OCI-LY7 (cell line): ENCODE measurements around the gene CNGA1.

Experiments used
- CTCF ChIP-seq: fragments of 200-600 bp; sonication (generic); conservative IDR thresholded peaks from 2 replicates; pipeline ENCODE4 v1.5.1; 2014; ENCODE audit warnings: mild to moderate bottlenecking, antibody characterized with exemption, low read length, moderate library complexity, mixed read lengths
- EZH2phosphoT487 ChIP-seq: fragments of 200-600 bp; sonication (generic); IDR thresholded peaks from 2 replicates; pipeline ENCODE4 v1.6.1; 2018; ENCODE audit warnings: low read depth, borderline replicate concordance, mild to moderate bottlenecking, mixed run types, antibody characterized with exemption, low read length, moderate library complexity, mixed read lengths

GRCh38 chr4:48028696-48029095, 12.2 kb upstream of the CNGA1 start:
- no peak for TF ChIP-seq CTCF
- no peak for TF ChIP-seq EZH2phosphoT487
